ENCODE results near the gene PTGES3L.

The PTGES3L gene

DNA sequence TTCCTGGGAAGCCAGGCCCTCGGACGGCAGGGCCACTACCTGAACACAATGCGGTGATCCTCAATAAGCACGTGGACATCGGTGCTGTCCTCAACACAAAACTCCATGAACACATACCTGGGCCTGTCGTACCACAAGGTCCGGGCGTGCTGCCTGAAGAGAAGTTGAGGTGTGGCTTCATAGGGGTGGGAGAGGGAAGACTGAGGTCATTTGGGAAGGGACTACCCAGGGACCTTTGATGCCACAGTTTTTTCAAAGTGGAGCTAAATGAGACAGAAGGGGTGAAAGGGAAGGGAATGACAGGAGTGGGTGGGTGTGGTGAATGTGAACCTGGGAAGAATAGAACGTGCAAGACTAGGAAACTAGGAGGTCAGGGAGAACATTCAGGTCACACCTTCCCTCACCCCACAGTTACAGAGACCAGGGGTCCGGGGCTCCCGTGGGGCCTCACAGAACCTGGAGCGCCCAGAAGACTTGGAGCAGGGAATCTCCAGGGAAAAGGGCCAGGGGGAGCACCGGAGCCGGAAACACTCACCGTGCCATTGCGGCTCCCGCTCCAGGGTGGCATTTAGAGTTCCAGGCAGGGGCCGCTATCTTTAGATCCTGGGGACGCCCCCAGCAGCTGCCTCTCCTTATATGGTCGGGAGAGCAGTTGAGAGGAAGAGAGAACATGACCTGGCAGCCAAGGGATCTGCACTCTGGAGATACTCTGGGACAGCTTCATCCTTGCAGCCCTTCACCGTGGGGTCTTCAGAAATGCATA is at the start of gene PTGES3L:
Gene PTGES3L (minus strand): TSS at position 570 of the 763 bp plus-strand sequence. CDS start 27 bp downstream, at position 543.
- peak; percentile 58 for DNase-seq (ENCODE audit: low spot score)

- DNase-seq (ENCODE audit: low spot score) = no peak
These were observed 48.5 kb upstream of the PTGES3L start for GRCh38 chr17:43028221-43028861.

DNA sequence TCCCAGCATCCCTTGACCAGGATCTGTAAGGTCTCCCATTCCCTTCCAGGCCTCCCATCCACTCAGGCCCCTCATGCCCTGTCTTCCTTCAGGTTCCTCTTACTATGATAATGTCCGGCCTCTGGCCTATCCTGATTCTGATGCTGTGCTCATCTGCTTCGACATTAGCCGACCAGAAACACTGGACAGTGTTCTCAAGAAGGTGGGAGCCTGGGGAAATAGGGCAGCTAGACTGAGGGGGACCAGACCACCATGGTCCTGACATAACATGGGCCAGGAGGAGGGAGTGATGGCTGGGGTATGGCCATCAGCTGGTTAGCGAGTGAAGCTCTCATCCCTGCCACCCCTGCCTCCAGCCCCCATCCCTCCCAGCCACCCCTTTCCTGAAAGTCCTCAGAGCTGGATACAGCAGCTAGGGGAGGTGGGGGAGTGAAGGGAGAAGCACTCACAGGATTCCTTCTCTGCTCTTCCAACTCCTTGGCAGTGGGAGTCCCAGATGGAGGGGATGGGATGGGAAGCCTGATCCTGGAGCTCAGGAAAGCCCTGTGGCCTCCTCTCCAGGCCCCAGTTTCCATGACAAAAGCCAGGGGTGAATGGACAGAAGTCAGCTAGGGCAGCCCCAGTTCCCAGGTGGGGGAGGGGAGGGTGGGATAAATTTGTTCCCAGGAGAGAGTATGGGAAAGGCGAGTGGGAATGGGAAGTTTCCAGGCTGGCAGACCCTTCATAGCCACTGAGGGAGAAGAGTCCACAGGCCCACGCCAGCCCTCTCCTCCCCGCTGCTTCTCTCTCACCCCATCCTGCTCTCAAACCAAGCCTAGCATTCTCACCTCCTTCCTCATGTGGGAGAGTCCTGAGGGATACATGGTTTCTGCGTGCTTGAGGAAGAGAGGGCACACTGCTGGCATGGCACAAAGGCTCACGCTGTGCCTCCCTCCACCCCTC is 47.5 kb upstream of the PTGES3L start:
- no peak for DNase-seq (ENCODE audit: low spot score)

GRCh38 chr17:43026595-43026994 is 46.7 kb upstream of the PTGES3L start:
- no peak for DNase-seq (ENCODE audit: low spot score)

GRCh38 chr17:43025766-43026537 is 46.1 kb upstream of the PTGES3L start:
- DNase-seq (ENCODE audit: low spot score) = no peak

- no peak for DNase-seq (ENCODE audit: low spot score)
These were observed 45.4 kb upstream of the PTGES3L start for GRCh38 chr17:43025290-43025657.

DNA sequence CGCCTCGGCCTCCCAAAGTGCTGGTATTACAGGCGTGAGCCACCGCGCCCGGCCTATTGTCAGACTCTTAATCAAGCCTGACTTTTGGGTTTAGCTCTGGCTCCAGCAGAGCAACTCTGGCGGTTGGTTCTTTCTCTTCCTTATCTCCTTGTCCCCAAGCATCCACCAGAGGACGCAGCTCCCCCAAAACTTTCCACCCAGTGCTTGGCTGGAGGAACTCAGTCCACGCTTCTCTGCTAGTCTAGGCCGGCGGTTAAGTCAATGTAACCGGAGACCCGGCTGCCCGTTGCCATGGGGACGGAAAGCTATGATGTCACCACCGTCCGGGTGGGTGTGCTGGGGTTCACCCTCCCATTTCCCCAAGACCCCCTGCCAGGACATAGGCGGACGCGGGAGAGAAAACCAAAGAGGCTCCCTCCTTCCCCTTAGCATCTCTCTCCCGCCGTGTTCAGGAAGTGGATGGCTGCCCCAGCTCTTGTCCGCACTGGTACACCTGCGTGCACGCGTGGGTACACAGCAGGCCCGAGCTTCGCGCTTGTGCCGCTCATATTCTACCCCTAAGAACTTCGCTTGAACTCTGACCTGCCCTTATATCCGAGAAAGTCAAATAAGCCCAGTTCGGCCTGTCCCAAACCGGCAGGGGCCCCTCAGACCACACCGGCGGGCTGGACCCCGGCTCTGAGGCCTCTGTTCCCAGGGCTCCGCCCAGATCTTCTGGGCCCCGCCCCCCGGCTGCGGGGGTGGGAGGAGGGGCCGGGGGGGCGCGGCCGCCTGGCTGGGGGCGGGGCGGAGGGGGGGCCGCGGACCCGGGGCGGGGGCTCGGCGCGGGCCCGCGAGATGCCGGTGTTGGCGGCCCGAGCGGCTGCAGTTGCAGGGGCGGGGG is 44.8 kb upstream of the PTGES3L start, which contains the start of gene RND2:
Gene RND2 (plus strand): TSS at position 825 of the 883 bp plus-strand sequence. CDS start 117 bp downstream, outside the sequence.
- peak; percentile 93 for DNase-seq (ENCODE audit: low spot score)

GRCh38 chr17:43021741-43022512 is 42.0 kb upstream of the PTGES3L start, which contains the start of gene VAT1:
Gene VAT1 (minus strand): TSS chr17:43022385. CDS start chr17:43022322, 63 bp downstream.
- peak; percentile 80 for DNase-seq (ENCODE audit: low spot score)

- no peak for DNase-seq (ENCODE audit: low spot score)
These were observed 41.2 kb upstream of the PTGES3L start for GRCh38 chr17:43020789-43021740.

DNA sequence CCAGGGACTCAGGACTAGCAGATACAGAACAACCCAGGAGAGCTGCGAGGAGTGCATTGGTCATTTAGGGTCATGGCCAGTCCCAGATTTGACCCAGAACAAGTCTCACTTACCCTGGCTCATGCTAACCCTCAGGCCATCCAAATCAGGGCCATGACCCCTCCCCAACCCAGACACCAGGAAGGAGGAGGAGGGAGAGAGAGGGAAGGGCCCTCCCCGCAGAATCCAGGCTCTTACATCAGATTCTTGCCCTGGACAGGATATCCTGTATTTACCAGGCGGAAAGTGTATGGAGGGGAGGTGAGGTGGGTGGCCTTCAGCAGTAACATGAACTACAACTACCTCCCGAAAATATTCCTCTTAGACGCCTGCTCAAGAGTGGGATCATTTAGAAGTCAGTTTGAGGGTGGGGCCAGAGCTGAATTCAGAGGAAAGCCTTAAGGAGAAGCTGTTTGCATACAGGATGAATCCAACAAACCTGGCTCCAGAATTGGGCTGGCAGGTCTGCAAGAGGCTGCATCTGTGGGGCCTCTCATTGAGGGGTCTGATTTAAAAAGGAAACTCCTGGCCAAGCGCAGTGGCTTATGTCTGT is 40.2 kb upstream of the PTGES3L start:
- DNase-seq (ENCODE audit: low spot score) = no peak

- DNase-seq (ENCODE audit: low spot score) = no peak
These were observed 39.5 kb upstream of the PTGES3L start for GRCh38 chr17:43019418-43019817.

DNA sequence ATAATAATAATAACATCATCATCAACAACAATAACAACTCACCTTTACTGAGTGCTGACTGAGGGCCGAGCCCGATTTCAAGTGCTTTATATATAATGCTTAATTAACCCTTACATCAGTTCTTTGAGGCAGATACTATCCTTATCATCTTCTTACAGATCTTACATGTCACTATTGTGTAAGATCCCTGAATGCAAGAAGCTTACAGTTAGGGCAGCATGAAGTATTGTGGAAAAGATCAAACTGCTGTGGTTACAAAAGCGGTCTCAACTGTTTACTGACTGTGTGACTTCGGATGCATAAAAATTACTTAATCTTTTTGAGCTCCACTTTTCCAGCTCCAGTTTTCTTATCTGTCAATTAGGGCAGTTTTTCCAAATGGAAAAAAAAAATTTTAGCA is 39.1 kb upstream of the PTGES3L start:
- DNase-seq (ENCODE audit: low spot score) = no peak

- peak; percentile 78 for DNase-seq (ENCODE audit: low spot score)
These were observed 38.4 kb upstream of the PTGES3L start for GRCh38 chr17:43018008-43018853.

DNA sequence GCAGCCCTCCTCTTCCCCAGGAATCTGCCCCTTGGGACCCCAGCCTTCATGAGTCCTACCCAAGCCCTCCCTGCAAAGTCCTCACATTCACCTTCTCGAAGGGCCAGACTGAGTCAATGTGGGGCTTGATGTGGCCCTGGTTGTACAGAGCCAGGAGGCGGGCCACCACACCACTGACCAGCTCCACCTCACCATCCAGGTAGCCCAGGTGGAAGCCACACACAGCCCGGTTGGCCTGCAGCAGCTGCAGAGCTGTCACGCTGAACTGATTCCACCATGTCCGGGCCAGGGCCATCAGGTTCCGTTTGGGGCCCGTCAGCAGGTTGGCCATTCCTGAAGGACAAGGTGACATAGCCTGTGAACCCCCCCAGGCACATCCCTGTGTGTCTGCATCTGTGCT is 36.3 kb upstream of the PTGES3L start:
- DNase-seq (ENCODE audit: low spot score) = no peak

DNA sequence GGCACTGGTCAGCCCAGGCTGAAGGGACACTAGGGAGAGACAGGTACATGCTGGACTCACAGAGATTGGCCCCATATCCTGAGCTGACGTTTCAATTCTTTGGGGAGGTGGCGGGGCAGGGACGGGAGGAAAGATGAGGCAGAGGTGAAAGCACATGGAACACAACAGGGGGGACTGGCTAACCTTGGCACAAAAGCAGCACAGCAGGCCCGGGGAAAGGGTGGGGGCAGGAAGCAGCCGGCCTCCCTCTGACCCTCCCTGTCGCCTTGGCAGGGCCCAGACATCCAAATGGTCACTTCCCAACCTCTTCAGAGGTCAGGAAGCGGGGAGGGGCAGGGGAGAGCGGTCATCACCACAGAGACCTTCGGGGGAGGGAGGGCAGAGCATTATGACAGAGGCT is 35.7 kb upstream of the PTGES3L start:
- DNase-seq (ENCODE audit: low spot score) = no peak

DNA sequence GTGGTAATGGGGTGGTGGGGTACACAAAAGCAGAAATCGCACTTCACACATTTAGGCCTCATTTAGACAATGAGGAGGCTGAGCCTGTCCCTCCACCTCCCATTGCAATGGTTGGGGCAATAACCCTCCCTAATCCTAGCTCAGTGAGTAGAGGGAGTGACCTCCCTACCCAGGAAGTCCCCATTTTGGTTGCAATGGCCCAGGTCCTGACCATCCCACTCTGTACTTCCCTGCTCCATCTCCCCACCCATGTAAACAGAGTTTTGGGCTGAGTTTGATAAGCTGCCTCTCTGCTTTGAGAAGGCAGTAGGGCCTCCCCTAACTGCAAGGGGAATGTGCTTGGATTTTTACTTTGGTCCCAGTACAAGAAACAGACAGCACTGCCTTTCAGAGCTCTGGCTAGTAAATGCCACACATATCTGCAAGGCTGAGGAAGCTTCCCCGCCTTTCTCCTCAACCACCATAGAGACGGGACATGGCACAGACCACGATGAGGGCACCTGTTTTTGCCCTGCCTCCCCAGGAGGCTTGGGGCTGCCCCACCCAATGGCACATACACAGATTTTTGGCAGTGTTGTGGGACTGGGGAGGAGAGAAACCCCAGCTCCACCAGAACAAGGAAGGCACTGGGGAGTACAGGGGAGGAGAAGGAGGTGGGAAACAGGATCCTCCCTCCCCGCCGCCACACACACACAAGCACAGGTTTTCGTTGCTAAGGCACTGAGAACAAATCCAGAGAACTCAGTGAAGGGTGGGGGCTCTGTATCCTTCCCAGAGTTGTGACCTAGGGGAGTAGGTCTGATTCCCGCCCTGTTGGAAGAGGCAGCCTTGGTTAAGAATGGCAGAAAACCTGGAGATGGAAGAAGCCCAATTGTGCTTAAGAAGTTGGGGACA is 35.0 kb upstream of the PTGES3L start:
- no peak for DNase-seq (ENCODE audit: low spot score)
